Measurements from ENCODE around the gene TMEM181.
"Not testable (repeated sequence)": the region's sequence is repeated elsewhere in the genome, so short reads cannot be mapped to it uniquely, and the experiment has no call there.

TMEM181 gene

GRCh38 chr6:158660333-158660754 is 100.5 kb downstream of the TMEM181 start:
- no peak for DNase-seq (ENCODE audit: low spot score)

GRCh38 chr6:158661156-158661685 is 101.3 kb downstream of the TMEM181 start:
- no peak for DNase-seq (ENCODE audit: low spot score)

GRCh38 chr6:158662607-158662953 is 102.7 kb downstream of the TMEM181 start:
- DNase-seq (ENCODE audit: low spot score) = no peak

GRCh38 chr6:158662954-158663624 is 103.2 kb downstream of the TMEM181 start:
- no peak for DNase-seq (ENCODE audit: low spot score)

GRCh38 chr6:158663625-158664165 is 103.8 kb downstream of the TMEM181 start:
- no peak for DNase-seq (ENCODE audit: low spot score)

- no peak for DNase-seq (ENCODE audit: low spot score)
These were observed 105.4 kb downstream of the TMEM181 start for GRCh38 chr6:158665332-158665731.

- no peak for DNase-seq (ENCODE audit: low spot score)
These were observed 106.9 kb downstream of the TMEM181 start for GRCh38 chr6:158666628-158667359.

- DNase-seq (ENCODE audit: low spot score) = no peak
These were observed 107.6 kb downstream of the TMEM181 start for GRCh38 chr6:158667360-158667981.

- no peak for DNase-seq (ENCODE audit: low spot score)
These were observed 108.8 kb downstream of the TMEM181 start for GRCh38 chr6:158668707-158669103.

- DNase-seq (ENCODE audit: low spot score) = no peak
These were observed 109.5 kb downstream of the TMEM181 start for GRCh38 chr6:158669145-158670035.

- not testable (repeated sequence) for DNase-seq (ENCODE audit: low spot score)
These were observed 112.2 kb downstream of the TMEM181 start for GRCh38 chr6:158672119-158672518.

GRCh38 chr6:158672726-158673125 is 112.8 kb downstream of the TMEM181 start:
- no peak for DNase-seq (ENCODE audit: low spot score)

GRCh38 chr6:158674342-158675131 is 114.6 kb downstream of the TMEM181 start:
- no peak for DNase-seq (ENCODE audit: low spot score)

- DNase-seq (ENCODE audit: low spot score) = not testable (repeated sequence)
These were observed 117.2 kb downstream of the TMEM181 start for GRCh38 chr6:158677094-158677493.

GRCh38 chr6:158677906-158678578 is 118.2 kb downstream of the TMEM181 start:
- no peak for DNase-seq (ENCODE audit: low spot score)

- no peak for DNase-seq (ENCODE audit: low spot score)
These were observed 120.1 kb downstream of the TMEM181 start for GRCh38 chr6:158680015-158680414.

GRCh38 chr6:158680481-158680880 is 120.6 kb downstream of the TMEM181 start:
- no peak for DNase-seq (ENCODE audit: low spot score)

- DNase-seq (ENCODE audit: low spot score) = no peak
These were observed 124.4 kb downstream of the TMEM181 start for GRCh38 chr6:158684311-158684710.

GRCh38 chr6:158684745-158685324 is 124.9 kb downstream of the TMEM181 start:
- DNase-seq (ENCODE audit: low spot score) = no peak

All from RKO (cell line).